Left renal pelvis (tissue), 4 donors: ENCODE results near the gene PRKD2. TPM values are rescaled to one million over a fixed set of nuclear protein-coding genes. Genes with fewer than 3 reads are reported as not detected.
"Not testable (repeated sequence)": the region's sequence is repeated elsewhere in the genome, so short reads cannot be mapped to it uniquely, and the experiment has no call there.

Source experiments
- DNase-seq, 4 donors: peaks; one replicate each; pipeline ENCODE4 v3.0.0-alpha.2; 2013; ENCODE audit warnings: low read depth in 4 of 4, low spot score in 3 of 4
- polyA plus RNA-seq, 4 donors: library from polyadenylated mRNA; unstranded; fragments of 120-200 nt; gene quantifications; one replicate each; pipeline ENCODE4 v1.2.1, GENCODE V29; 2013; ENCODE audit not compliant: insufficient read length in 4 of 4

The PRKD2 gene
- polyA plus RNA-seq, 4 donors, result 29.5 to 54.2 (median 37.2) TPM

GRCh38 chr19:46713781-46714443 lies 3.0 kb downstream of the PRKD2 start:
- DNase-seq, result peak; percentile 67 to 78 (median 74)

GRCh38 chr19:46712768-46713338 lies 4.1 kb downstream of the PRKD2 start:
- DNase-seq, result not testable (repeated sequence)

GRCh38 chr19:46710687-46711086 lies 6.2 kb downstream of the PRKD2 start:
- no peak for DNase-seq

- no peak for DNase-seq
These were observed 12.4 kb downstream of the PRKD2 start for GRCh38 chr19:46704379-46705076.

- no peak for DNase-seq
These were observed 16.2 kb downstream of the PRKD2 start for GRCh38 chr19:46700704-46701103.

GRCh38 chr19:46698395-46699321 lies 18.3 kb downstream of the PRKD2 start:
- no peak for DNase-seq

- peak in 3 of 4 donors; percentile 60 to 69 (median 67) for DNase-seq
These were observed 19.5 kb downstream of the PRKD2 start for GRCh38 chr19:46697204-46697960.

- no peak for DNase-seq
These were observed 20.1 kb downstream of the PRKD2 start for GRCh38 chr19:46696866-46697203.

GRCh38 chr19:46696052-46696451 lies 20.9 kb downstream of the PRKD2 start:
- DNase-seq, result no peak

- no peak for DNase-seq
These were observed 23.2 kb downstream of the PRKD2 start for GRCh38 chr19:46693760-46694159.

GRCh38 chr19:46692918-46693722 lies 23.8 kb downstream of the PRKD2 start:
- DNase-seq, result no peak

- no peak for DNase-seq
These were observed 25.0 kb downstream of the PRKD2 start for GRCh38 chr19:46691948-46692347.

GRCh38 chr19:46691104-46691503 lies 25.8 kb downstream of the PRKD2 start:
- DNase-seq, result no peak

- DNase-seq, result no peak
These were observed 27.6 kb downstream of the PRKD2 start for GRCh38 chr19:46689358-46689757.

GRCh38 chr19:46687438-46688145 lies 29.3 kb downstream of the PRKD2 start:
- no peak for DNase-seq

- no peak for DNase-seq
These were observed 31.7 kb downstream of the PRKD2 start for GRCh38 chr19:46685189-46685588.

GRCh38 chr19:46678110-46678732 lies 38.7 kb downstream of the PRKD2 start:
- no peak for DNase-seq

- no peak for DNase-seq
These were observed 42.3 kb downstream of the PRKD2 start for GRCh38 chr19:46674416-46675178.
